GM10266 (cell line): ENCODE results near the gene CARD11.

ENCODE experiments used
- DNase-seq: peaks from one replicate; pipeline ENCODE4 v3.0.0; 2012; ENCODE audit errors: extremely low spot score
- TF ChIP-seq, protein P1 (sequence below): IDR thresholded peaks from 2 replicates; pipeline ENCODE4 v1.5.1; 2012; ENCODE audit warnings: mild to moderate bottlenecking, low read depth; ENCODE audit not compliant: control insufficient read depth, insufficient read depth; ENCODE audit errors: missing control alignments

CARD11 gene

DNA sequence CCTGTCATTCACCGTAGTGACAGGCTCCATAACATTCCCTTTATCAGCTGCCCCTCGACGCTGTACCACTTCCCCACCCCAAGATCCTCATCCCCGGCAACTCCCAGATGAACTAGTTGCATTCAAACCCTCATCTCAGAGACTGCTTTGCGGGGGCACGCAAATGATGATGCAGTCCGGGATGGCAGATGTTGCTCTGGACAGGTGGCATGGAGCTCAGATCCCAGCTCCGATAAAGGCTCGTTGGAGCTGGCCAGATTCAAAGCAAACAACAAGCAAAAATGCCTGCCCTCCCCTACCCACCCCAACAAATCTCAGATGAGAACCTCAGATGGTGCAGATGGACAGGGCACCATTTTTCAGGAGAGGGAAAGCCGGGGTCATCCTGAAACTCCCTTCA, 46.7 kb downstream of the CARD11 start:
- TF ChIP-seq, protein P1, sequence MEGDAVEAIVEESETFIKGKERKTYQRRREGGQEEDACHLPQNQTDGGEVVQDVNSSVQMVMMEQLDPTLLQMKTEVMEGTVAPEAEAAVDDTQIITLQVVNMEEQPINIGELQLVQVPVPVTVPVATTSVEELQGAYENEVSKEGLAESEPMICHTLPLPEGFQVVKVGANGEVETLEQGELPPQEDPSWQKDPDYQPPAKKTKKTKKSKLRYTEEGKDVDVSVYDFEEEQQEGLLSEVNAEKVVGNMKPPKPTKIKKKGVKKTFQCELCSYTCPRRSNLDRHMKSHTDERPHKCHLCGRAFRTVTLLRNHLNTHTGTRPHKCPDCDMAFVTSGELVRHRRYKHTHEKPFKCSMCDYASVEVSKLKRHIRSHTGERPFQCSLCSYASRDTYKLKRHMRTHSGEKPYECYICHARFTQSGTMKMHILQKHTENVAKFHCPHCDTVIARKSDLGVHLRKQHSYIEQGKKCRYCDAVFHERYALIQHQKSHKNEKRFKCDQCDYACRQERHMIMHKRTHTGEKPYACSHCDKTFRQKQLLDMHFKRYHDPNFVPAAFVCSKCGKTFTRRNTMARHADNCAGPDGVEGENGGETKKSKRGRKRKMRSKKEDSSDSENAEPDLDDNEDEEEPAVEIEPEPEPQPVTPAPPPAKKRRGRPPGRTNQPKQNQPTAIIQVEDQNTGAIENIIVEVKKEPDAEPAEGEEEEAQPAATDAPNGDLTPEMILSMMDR: no peak
- no peak for DNase-seq

DNA sequence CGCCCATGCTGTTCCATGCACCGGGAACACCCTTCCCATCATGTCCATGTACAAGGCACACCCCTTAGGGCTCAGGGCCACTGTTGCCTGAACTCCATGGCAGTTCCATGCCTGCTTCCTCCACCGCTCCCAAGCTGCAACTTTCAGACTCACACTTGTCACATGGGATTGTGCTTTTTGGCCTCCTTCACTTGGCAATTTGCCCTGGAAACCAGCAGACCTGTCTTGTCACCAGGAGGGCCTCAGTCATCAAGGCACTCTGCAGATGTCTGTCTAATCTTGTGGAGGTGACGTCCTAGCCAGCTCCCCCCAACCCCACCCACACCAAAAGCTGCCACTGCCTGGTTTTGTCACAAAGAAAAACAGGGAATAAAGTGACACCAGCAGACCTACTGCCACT, 47.5 kb downstream of the CARD11 start:
- no peak for DNase-seq
- TF ChIP-seq, protein P1: no peak

DNA sequence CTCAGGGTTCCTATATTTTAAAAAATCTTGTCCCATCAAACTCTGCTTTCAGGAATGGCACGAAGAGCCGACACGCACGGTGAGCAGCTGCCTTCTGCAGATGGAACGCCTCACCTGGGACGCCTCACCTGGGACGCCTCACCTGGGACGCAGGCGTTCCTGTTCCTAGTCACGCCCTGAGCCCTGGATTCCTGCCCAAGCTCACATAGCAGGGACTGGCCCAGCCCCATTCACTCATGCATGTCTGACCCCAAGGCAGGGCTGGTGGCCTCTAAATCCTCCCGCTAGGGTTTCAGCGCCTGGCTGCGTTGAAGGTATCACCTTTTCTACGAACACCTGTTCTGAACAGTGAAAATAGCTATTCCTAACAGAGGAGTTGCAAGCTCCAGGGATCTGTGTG, 49.8 kb downstream of the CARD11 start:
- TF ChIP-seq, protein P1: no peak
- DNase-seq: no peak

DNA sequence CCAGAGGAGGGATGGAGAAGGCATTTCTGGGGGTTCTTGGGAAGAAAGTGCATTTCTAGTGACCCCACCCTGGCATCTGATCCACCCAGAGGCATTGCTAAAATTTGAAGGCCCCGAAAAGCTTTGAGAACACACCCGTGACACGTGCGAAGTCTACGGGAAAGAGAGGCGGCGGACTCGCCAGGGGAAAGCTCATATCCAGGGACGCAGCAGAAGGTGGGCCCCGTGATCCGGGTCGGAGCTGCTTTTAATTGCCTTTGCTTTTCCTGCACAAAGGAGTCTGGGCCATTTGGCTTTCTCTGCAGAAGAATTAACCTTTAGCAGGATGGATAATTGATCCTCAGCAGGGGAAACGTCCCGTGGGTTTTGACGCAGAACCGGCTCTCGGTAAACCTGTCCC, 50.3 kb downstream of the CARD11 start:
- TF ChIP-seq, protein P1: no peak
- DNase-seq: no peak

DNA sequence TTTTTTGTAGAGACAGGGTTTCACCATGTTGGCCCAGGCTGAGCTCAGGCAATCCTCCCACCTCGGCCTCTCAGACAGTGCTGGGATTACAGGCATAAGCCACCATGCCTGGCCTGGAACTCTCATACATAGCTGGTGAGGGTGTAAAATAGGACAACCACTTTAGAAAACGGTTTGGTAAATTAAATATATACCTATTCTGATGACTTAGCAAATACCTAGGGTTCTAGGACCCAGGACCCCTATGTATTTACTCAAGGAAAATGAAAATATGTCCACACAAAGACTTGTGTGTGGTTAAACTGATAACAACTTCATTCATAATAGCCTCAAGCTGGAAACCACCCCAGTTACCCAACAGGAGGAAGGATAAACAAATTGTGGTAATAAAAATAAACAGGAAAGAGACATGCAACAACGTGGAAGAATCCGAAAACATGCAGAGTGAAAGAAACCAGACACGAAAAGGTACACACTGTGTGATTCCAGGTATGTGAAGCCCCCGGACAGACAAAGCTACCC, 52.7 kb downstream of the CARD11 start:
- DNase-seq: no peak
- TF ChIP-seq, protein P1: no peak

GRCh38 chr7:2986561-2986960, 57.1 kb downstream of the CARD11 start:
- TF ChIP-seq, protein P1: no peak
- no peak for DNase-seq

DNA sequence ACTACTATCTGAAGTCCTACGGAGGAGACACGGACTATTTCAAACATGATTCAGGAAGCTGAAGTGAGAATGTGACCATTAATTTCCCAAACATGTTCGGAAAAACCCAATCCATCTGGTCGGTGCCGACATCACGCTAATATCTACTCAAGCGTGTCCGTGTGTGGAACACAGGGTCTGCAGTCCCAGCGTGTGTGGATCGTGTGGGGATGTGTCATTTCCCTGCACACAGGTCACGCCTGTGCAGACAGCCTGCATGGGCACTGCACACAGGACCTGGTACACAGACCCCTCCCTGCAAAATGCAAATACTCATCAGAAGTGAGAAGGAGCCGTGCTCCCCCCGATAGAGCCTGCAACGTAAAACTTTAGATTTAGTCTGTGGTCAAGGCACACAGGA, 57.8 kb downstream of the CARD11 start:
- TF ChIP-seq, protein P1: no peak
- DNase-seq: no peak
